DMS 273 (cell line): ENCODE results near the gene NUP210L.

ENCODE experiments used
- DNase-seq: peaks from one replicate; lab custom pipeline; 2025; ENCODE audit not compliant: unreplicated experiment; lab: John Stamatoyannopoulos, UW

The NUP210L gene

DNA sequence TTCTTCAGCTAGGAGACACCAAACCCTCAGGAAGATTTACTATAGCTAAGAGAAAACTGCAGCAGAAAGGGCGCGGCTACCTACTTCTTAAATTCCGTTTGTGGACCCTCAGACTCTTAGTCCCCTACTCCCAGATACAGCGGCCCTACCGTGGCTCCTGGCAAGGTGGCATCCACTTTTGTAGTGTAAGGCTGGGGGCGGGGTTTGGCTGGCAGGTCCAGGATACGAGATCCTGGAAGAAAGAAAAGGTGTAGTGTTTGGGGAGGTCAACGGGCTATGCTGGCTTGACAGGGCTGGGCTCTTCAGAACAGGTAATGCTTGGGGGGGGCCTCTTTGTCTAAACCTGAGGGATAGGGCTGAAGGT, 186.9 kb downstream of the NUP210L start:
- DNase-seq, result peak; percentile 67

DNA sequence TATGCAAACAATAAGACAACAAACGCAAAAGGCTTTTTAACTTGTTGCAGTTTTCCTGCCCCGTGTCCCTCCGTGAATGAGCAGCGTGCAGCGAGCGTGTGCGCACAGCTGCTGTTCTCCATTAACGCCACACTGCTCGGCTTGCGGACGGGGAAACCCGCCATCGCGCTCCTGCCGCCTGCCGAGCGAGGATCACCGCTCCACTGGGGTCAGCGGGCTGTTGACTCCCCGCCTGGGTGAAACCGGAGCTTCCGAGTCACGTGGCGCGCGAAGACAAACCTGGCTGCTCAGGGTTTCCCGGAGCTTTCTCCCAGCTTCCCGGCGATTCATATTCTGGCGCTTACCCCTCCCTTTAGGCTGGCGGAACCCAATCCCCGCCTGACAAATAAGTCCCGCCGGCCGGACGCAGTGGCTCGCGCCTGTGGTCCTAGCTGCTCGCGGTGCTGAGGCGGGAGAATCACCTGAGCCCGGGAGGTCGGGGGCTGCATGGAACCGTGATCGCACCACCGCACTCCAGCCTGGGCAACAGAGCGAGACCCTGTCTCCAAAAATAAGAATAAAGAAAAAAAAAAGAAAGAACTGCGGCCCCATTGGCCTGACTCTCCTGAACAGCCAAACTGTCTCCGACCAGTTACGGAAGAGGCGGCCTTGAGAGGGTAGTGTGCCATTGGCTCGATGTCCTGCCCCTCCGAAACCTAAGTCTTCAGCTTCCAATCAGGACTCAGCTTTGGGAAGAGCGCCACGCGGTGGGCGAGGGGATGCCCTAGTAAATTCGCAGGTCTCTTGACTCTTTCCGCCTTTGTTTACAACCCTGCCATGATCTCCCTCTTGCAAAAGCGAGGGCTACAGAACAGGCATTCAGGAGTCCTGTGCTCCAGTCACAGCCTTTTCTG, 187.5 kb downstream of the NUP210L start, which contains the start of gene CREB3L4:
Gene CREB3L4 (plus strand): TSS at position 796 of the 893 bp plus-strand sequence. CDS start 624 bp downstream, outside the sequence.
- peak; percentile 99 for DNase-seq

DNA sequence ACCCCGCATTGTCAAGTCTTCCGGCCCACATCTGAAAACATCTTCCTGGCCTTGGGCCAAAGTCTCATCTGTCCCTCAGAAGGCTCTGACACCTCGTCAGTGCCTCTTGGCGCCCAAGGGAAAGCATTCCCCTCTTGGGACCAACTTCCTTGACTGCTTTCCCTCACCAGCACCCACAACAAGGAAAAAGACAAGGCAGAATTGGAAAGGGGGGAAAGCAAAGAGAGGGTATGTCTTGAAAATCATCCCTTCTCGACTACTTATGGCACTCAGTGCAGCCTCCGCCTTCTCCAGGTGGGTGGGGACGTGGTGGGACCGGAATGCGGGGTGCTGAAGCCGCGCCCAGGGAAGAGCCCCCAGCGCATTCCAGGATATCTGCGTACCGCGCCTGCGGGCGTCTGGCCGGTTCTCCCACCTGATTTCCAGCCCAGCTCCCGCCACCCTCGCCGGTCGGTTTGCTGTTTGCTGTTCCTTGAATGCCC, 191.0 kb downstream of the NUP210L start:
- peak; percentile 73 for DNase-seq

GRCh38 chr1:153963030-153963849, 191.6 kb downstream of the NUP210L start, which contains the start of gene SLC39A1:
TSS of gene SLC39A1 (minus strand) at chr1:153963537. CDS start at chr1:153962715, 822 bp downstream.
- DNase-seq, result peak; percentile 99

GRCh38 chr1:153962088-153963029, 192.5 kb downstream of the NUP210L start:
- DNase-seq, result no peak

GRCh38 chr1:153961421-153961820, 193.5 kb downstream of the NUP210L start:
- no peak for DNase-seq

DNA sequence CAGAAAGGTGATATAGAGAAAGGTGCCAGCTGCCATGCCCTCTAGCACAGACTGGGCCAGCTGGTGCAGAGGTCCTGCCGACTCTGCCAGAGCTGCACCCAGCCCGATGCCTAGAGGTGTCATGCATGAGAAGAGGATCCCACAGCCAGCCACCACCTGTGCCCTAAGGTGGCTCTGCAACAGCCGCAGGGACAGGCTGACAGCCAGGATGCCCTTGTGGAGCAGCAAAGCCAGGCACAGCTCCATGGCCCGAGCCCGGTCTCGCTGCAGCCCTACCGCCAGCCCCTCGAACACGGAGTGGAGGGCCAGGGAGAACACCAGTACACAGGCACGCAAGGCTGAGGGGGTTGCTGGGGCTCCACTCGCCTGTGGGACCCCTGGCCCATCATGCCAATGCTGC, 194.7 kb downstream of the NUP210L start:
- DNase-seq, result no peak

DNA sequence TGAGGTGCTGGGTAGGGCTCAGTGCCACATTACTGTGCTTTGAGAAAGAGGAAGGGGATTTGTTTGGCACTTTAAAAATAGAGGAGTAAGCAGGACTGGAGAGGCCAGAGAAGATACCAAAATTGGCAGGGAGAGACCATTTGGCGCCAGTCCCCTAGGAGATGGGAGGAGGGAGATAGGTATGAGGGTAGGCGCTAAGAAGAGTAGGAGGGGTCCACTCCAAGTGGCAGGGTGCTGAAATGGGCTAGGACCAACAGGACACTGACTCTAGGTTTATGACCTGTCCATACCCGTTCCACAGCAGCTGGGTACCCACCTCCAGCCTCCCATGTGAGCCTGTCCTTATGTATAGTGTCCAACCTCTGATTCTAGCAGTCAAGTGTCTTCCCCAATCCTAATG, 195.4 kb downstream of the NUP210L start:
- DNase-seq, result no peak

- DNase-seq, result no peak
Measured at GRCh38 chr1:153958961-153959260, 196.0 kb downstream of the NUP210L start.

DNA sequence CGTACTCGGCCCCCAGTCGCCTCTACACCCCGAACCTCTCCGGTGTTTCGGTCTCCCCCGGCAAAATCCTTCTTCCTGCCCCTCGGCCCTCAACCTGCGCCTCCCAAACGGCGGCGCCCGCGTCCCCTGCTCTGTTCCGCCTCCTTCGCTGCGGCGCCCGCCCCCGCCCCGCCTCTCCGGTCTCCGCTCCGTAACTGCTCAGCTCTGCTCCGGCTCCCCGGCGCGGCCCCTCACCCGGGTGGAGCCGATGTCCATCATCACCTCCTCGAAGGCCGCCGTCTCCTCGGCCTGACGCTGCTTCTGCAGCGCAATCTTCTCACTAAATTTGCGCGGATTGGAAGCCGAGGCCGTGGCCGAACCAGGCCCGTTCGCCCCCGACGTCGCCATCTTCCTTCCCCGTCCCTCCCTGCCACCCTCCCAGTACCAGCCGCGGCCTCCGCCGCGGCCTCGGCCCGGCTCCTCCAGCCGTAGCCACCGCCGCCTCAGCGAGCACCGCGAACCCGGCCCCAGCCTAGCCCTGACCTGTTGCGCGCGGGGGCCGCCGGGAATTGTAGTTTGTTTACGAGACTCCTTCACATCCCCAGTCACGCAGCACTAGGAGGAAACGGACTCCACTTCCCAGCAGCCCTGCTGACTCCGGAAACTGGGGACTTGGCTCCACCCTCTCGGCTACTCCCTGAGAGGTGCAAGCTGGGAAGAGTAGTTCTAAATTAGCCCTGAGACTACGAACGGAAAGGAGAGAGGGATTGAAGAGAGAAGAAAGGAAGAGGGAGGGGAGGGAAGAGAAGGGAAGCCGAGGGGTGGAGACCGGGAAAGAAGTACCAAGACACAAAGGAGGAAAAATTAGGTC, 196.5 kb downstream of the NUP210L start, which contains the start of gene CRTC2:
Gene CRTC2 (minus strand): TSS at position 502 of the 850 bp plus-strand sequence. CDS start 115 bp downstream, at position 387.
- DNase-seq, result peak; percentile 99

DNA sequence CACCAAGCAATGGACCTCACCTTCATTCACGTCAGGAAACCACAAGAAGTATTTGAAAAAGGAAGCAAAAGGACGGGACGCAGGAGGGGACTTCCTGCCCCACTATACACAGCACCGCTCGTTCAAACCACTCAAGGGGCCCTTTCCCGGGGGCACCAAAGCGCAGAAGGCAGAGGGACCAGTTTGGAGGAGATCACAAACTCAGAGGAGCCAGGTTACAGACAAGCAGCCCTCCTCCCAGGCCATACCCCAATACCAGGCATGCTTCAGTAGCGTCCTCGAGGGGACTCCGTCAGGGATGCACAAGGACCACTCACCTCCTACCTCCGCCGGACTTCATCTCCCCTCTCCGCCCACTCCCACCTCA, 197.1 kb downstream of the NUP210L start:
- DNase-seq, result no peak

DNA sequence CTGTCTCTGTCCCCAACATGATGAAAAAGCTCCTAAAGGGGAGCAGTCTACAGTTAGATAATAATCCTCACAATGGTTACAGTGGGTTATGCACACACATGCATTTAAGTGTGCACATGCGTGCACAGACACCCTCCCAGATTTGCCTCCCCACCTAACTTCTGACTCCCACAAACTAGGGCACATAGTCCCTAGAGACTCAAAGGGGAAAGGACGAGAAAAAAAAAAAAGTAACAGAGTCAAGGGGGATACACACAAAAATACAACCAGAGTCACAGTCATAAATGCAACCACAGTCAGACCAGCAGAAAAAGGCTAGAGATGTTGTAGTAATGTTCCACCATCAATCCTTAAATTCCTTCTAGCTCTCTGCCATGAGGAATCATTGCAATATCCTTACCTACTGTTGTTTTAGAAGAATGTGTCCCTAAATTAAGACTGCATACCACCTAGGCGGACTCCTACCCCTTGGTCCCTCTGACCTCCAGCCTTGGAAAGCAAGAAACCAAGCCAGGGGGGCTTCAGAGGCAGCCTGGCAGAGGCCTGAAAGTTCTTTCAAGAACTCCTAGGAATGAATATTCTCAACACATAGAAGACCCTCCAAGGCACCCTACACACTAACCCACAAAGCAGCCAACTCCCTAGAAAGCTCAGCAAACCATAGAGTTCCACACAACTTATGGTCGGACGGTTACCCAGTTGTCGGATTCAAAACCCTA, 197.7 kb downstream of the NUP210L start:
- DNase-seq, result no peak

DNA sequence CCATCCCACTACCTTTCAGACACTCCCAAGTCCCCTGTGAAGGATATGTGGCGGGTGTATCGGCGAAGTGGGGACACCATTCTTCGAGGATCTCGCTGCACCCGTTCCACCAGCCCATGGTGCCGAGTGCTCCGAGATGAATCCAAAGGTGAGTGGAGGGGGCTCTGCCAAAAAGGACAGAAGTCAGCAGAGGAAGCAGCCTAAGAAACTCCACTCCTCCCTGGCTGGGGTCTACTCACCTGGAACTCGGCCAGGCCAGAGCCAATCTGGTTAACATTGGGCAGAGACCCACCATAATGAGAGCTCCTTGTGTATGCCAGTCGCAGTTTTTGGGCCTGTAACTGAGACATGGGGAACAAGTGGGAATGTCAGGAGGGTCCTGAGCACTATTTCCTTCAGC, 200.0 kb downstream of the NUP210L start:
- no peak for DNase-seq

DNA sequence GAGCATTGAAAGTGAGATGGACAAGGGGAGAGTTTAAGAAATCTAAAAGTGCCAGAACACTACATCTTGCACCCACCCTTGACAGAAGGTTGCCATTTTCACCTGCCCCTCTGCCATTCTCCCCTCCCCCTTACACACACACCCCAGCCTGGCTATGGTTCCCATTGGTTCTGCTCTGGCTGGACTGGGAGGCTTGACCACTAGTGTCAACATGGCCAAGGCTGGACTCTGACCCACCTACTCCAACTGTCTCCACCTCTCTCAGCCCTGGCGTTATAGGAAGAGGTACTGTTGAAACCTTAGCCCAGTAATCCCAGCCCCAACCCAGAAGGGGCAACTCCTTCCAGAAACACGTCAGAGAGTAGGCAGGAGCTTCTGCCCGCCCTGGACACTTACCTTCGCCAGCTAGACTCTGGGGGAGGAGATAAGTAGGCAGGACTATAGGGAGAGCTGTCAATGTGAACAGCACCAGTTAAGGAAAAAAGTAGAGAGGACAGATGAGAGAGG, 201.0 kb downstream of the NUP210L start:
- no peak for DNase-seq

DNA sequence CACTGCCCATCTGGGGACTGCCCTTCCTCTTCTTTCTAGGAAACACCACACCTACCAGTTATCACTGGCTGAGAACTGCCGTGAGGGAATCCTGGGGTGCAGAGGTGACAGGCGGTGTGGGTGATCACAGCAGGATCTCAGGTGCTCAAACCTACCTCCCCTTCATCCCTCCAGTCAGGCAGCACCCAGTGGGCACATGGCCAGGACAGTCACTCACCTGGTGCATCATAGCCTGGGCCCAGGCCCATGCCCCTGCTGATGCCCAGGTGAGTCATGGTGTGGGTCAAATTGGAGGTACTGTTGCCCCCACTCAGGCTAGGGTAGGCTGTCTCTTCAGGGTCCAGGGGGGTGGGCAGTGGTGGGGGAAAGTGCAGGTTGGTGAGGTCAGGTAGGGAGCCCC, 203.1 kb downstream of the NUP210L start:
- no peak for DNase-seq

DNA sequence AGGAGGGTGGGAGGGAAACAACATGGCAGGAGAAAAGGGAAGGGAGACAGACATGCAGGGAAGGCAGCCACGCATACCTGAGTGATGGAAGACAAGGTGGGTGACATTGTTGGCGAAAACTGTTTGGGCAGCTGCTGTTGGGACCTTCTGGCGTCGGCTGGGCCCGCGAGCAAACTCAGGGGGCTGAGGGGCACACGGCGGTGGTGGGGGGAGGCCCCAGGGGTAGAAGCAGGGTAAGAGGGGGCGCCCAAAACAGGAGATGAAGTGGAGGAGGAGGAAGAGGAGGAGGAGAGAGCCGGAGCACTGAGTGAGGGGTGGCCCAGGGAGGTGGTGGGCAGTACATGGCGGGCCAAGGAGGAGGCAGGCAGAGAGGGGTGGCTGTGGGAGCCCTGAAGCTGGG, 203.7 kb downstream of the NUP210L start:
- DNase-seq, result no peak

GRCh38 chr1:153946622-153947241, 208.1 kb downstream of the NUP210L start, which contains the start of gene DENND4B:
TSS of gene DENND4B (minus strand) at chr1:153946718. CDS start at chr1:153944374, 2,344 bp downstream.
- peak; percentile 93 for DNase-seq
